ENCODE measurements around the gene AP3D1.

DNA sequence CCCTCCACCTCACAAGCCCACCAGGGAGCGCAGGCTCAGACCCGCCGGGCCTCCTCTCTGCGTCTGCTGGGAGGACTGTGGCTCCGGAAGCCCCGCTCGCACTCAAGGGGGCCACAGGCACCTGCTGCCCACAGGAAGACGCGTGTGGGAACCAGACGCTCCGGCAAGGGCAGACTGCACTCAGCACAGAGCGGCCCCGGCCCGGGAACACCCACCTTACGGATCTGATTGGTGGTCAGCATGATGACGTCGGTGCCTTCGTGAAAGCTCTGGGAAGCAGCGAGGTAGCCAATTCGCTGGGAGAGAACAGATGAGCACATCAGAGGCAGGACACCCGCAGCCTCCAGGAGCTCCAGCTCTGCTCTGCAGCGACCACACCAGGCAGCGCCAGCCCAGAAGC lies 14.6 kb downstream of the AP3D1 start:
- TF ChIP-seq POLR2A (IDR thresholded peaks at IDR 0.05; ENCODE audit: extremely low read depth, insufficient read length), result no peak
- TF ChIP-seq CTCF (IDR thresholded peaks at IDR 0.05; ENCODE audit: low read depth, low read length), result no peak
- TF ChIP-seq MYC (IDR thresholded peaks at IDR 0.05; ENCODE audit: low read depth, low read length), result no peak
